OCI-LY7 (cell line): ENCODE data around the gene ADD1. TPM values are rescaled to one million over a fixed set of nuclear protein-coding genes. Genes with fewer than 3 reads are reported as not detected.
"Not testable (repeated sequence)": the region's sequence is repeated elsewhere in the genome, so short reads cannot be mapped to it uniquely, and the experiment has no call there.

Experiments used
- BruUV-seq: library from RNA; stranded (reverse); fragments of 400-500 nt; replicated peaks from 2 replicates; lab custom pipeline; 2021; lab: Mats Ljungman, UMichigan
- CTCF ChIA-PET: fragments of 300-600 bp; sonication (Branson Sonifier 250); formaldehyde crosslinking; loops from one replicate; lab custom pipeline; 2022; ENCODE audit warnings: antibody characterized with exemption; ENCODE audit not compliant: unreplicated experiment; lab: Charles Lee
- POLR2A ChIA-PET: fragments of 300-600 bp; sonication (Branson Sonifier 250); formaldehyde crosslinking; loops from one replicate; lab custom pipeline; 2022; ENCODE audit warnings: antibody characterized with exemption; lab: Charles Lee
- DNase-seq: peaks from one replicate; pipeline ENCODE4 v3.0.0-alpha.2; 2015; ENCODE audit warnings: low spot score
- H2AFZ ChIP-seq: fragments of 200-600 bp; sonication (generic), shearing (Covaris generic); 2 replicates; pipeline ENCODE4 v1.6.1; 2014; ENCODE audit warnings: mild to moderate bottlenecking, antibody characterized with exemption, low read length, moderate library complexity
- H3K27ac ChIP-seq: fragments of 200-600 bp; sonication (generic); 2 replicates; pipeline ENCODE4 v1.5.1; 2014; ENCODE audit warnings: mixed run types, low read depth, mild to moderate bottlenecking, moderate library complexity, low read length, inconsistent platforms; ENCODE audit not compliant: poor library complexity, severe bottlenecking
- H3K36me3 ChIP-seq: fragments of 200-600 bp; sonication (generic); 2 replicates; pipeline ENCODE4 v1.6.1; 2014; ENCODE audit warnings: mild to moderate bottlenecking, antibody characterized with exemption, low read length, moderate library complexity, mixed read lengths; ENCODE audit not compliant: insufficient read depth
- H3K4me1 ChIP-seq: fragments of 200-600 bp; sonication (generic); 2 replicates; pipeline ENCODE4 v1.5.1; 2014; ENCODE audit warnings: mild to moderate bottlenecking, low read length; ENCODE audit not compliant: insufficient read depth, poor library complexity, severe bottlenecking
- H3K4me2 ChIP-seq: fragments of 200-600 bp; sonication (generic); 2 replicates; pipeline ENCODE4 v1.6.1; 2014; ENCODE audit warnings: mild to moderate bottlenecking, low read length
- H3K4me3 ChIP-seq: fragments of 200-600 bp; sonication (generic); 2 replicates; pipeline ENCODE4 v1.5.1; 2014; ENCODE audit warnings: mild to moderate bottlenecking, low read depth, low read length; ENCODE audit not compliant: poor library complexity, severe bottlenecking
- H3K79me2 ChIP-seq: fragments of 200-600 bp; sonication (generic); 2 replicates; pipeline ENCODE4 v1.6.1; 2016; ENCODE audit warnings: low read depth, mild to moderate bottlenecking, low read length, moderate library complexity, mixed read lengths; ENCODE audit not compliant: insufficient read depth
- H3K9me2 ChIP-seq: fragments of 200-600 bp; sonication (generic); 2 replicates; pipeline ENCODE4 v1.6.1; 2016; ENCODE audit warnings: mild to moderate bottlenecking, low read length, mixed read lengths; ENCODE audit not compliant: insufficient read depth
- H3K9me3 ChIP-seq: fragments of 200-600 bp; sonication (generic); 2 replicates; pipeline ENCODE4 v1.6.1; 2014; ENCODE audit warnings: mild to moderate bottlenecking, mixed run types, low read length, mixed read lengths
- H4K20me1 ChIP-seq: fragments of 200-600 bp; sonication (generic); 2 replicates; pipeline ENCODE4 v1.6.1; 2014; ENCODE audit warnings: mild to moderate bottlenecking, antibody characterized with exemption, low read length, moderate library complexity, mixed read lengths; ENCODE audit not compliant: insufficient read depth
- EZH2phosphoT487 ChIP-seq: fragments of 200-600 bp; sonication (generic); IDR thresholded peaks from 2 replicates; pipeline ENCODE4 v1.6.1; 2018; ENCODE audit warnings: low read depth, borderline replicate concordance, mild to moderate bottlenecking, mixed run types, antibody characterized with exemption, low read length, moderate library complexity, mixed read lengths
- intact Hi-C: fragments of 100-400 bp; cut with micrococcal nuclease; formaldehyde crosslinking; loops from one replicate; pipeline ENCODE4 v1.10.0; 2022; ENCODE audit not compliant: unreplicated experiment
- total RNA-seq, 2 experiments: library from RNA; depleted of rRNA in 1 of 2; stranded (reverse); fragments of >200 nt in 1 of 2; shearing (Covaris generic) in 1 of 2; gene quantifications; 2 replicates each; pipeline ENCODE4 v1.2.3, GENCODE V29; 2014 to 2022
- TF ChIP-seq, protein P1 (sequence below): fragments of 200-600 bp; sonication (generic); conservative IDR thresholded peaks from 2 replicates; pipeline ENCODE4 v1.5.1; 2014; ENCODE audit warnings: mild to moderate bottlenecking, antibody characterized with exemption, low read length, moderate library complexity, mixed read lengths

Gene ADD1
- total RNA-seq, 2 experiments from 2014 or later: 85.3 to 108 TPM

DNA sequence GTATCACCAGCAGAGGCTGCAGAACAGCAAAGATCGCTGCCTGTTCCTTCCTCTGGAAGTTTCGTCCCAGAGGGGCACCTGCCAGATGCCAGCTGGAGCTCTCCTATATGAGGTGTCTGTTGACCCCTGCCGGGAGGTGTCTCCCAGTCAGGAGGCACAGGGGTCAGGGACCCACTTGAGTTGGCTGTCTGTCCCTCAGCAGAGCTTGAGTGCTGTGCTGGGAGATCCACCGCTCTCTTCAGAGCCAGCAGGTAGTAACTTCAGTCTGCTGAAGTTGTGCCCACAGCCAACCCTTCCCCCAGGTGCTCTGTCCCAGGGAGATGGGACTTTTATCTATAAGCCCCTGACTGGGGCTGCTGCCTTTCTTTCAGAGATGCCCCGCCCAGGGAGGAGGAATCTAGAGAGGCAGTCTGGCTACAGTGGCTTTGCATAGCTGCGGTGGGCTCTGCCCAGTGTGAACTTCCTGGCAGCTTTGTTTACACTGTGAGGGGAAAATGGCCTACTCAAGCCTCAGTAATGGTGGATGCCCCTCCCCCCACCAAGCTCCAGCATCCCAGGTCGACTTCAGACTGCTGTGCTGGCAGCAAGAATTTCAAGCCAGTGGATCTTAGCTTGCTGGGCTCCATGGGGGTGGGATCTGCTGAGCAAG is 78.9 kb downstream of the ADD1 start:
- POLR2A ChIA-PET, H4K20me1 ChIP-seq, H3K4me3 ChIP-seq, H3K27ac ChIP-seq, H3K79me2 ChIP-seq, H3K9me3 ChIP-seq, H3K36me3 ChIP-seq, H3K4me1 ChIP-seq, H3K9me2 ChIP-seq, H3K4me2 ChIP-seq, CTCF ChIA-PET, BruUV-seq, H2AFZ ChIP-seq, intact Hi-C loops: not testable (repeated sequence)
- peak; percentile 53 for DNase-seq

GRCh38 chr4:2923141-2923551 is 79.5 kb downstream of the ADD1 start:
- Histone ChIP-seq H3K4me1 (peaks cover 9% of the 10 kb centered on the region), H3K9me2 (no peaks in the 10 kb centered on the region), H2AFZ (no peak overlapping the region), H3K4me3 (no peak overlapping the region), H3K27ac (no peak overlapping the region), H3K4me2 (no peak overlapping the region), H3K79me2 (no peaks in the 10 kb centered on the region), H3K9me3 (no peaks in the 10 kb centered on the region), H4K20me1 (no peaks in the 10 kb centered on the region), H3K36me3 (no peaks in the 10 kb centered on the region; the same call in none of the 2 replicates)
- DNase-seq: no peak
- no TSS peak for BruUV-seq
- ChIA-PET POLR2A (no interaction called here), CTCF (no interaction called here)
- TF ChIP-seq, protein P1, sequence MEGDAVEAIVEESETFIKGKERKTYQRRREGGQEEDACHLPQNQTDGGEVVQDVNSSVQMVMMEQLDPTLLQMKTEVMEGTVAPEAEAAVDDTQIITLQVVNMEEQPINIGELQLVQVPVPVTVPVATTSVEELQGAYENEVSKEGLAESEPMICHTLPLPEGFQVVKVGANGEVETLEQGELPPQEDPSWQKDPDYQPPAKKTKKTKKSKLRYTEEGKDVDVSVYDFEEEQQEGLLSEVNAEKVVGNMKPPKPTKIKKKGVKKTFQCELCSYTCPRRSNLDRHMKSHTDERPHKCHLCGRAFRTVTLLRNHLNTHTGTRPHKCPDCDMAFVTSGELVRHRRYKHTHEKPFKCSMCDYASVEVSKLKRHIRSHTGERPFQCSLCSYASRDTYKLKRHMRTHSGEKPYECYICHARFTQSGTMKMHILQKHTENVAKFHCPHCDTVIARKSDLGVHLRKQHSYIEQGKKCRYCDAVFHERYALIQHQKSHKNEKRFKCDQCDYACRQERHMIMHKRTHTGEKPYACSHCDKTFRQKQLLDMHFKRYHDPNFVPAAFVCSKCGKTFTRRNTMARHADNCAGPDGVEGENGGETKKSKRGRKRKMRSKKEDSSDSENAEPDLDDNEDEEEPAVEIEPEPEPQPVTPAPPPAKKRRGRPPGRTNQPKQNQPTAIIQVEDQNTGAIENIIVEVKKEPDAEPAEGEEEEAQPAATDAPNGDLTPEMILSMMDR: no peak
- no peak for TF ChIP-seq EZH2phosphoT487
- intact Hi-C loops: no loop called here

- DNase-seq: no peak
- Histone ChIP-seq H3K4me3 (no peak overlapping the region), H3K9me2 (no peaks in the 10 kb centered on the region), H3K27ac (no peak overlapping the region), H3K36me3 (peaks cover 1% of the 10 kb centered on the region), H3K4me1 (peaks cover 9% of the 10 kb centered on the region), H4K20me1 (no peaks in the 10 kb centered on the region), H3K9me3 (no peaks in the 10 kb centered on the region), H3K79me2 (no peaks in the 10 kb centered on the region), H3K4me2 (no peak overlapping the region), H2AFZ (no peak overlapping the region)
- TF ChIP-seq EZH2phosphoT487: no peak
- BruUV-seq: no TSS peak
- POLR2A ChIA-PET: interaction anchor here (0.7 kb wide), 1 partner anchor 77 kb away, joined by 3 read pairs; no protein-coding TSS in a partner anchor
- intact Hi-C loops: no loop called here
- CTCF ChIA-PET: no interaction called here
These were observed 80.1 kb downstream of the ADD1 start for GRCh38 chr4:2923668-2924173.
